Measurements from ENCODE around the gene CCDC9B. TPM values are rescaled to one million over a fixed set of nuclear protein-coding genes. Genes with fewer than 3 reads are reported as not detected.

CCDC9B gene
- total RNA-seq, 4 donors from 2014 or later = 0.65 to 5.3 (median 3.0) TPM

GRCh38 chr15:40347559-40348473, 7.1 kb upstream of the CCDC9B start:
- TF ChIP-seq, protein P1, sequence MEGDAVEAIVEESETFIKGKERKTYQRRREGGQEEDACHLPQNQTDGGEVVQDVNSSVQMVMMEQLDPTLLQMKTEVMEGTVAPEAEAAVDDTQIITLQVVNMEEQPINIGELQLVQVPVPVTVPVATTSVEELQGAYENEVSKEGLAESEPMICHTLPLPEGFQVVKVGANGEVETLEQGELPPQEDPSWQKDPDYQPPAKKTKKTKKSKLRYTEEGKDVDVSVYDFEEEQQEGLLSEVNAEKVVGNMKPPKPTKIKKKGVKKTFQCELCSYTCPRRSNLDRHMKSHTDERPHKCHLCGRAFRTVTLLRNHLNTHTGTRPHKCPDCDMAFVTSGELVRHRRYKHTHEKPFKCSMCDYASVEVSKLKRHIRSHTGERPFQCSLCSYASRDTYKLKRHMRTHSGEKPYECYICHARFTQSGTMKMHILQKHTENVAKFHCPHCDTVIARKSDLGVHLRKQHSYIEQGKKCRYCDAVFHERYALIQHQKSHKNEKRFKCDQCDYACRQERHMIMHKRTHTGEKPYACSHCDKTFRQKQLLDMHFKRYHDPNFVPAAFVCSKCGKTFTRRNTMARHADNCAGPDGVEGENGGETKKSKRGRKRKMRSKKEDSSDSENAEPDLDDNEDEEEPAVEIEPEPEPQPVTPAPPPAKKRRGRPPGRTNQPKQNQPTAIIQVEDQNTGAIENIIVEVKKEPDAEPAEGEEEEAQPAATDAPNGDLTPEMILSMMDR (IDR thresholded peaks at IDR 0.05; ENCODE audit: low read depth) = no peak

- TF ChIP-seq, protein P1 (IDR thresholded peaks at IDR 0.05; ENCODE audit: low read depth) = no peak
Measured at GRCh38 chr15:40346579-40347558, 6.1 kb upstream of the CCDC9B start.

GRCh38 chr15:40345867-40346578, 5.3 kb upstream of the CCDC9B start:
- TF ChIP-seq, protein P1 (IDR thresholded peaks at IDR 0.05; ENCODE audit: low read depth) = no peak

- TF ChIP-seq, protein P1 (IDR thresholded peaks at IDR 0.05; ENCODE audit: low read depth) = no peak
Measured at GRCh38 chr15:40345225-40345866, 4.6 kb upstream of the CCDC9B start.

DNA sequence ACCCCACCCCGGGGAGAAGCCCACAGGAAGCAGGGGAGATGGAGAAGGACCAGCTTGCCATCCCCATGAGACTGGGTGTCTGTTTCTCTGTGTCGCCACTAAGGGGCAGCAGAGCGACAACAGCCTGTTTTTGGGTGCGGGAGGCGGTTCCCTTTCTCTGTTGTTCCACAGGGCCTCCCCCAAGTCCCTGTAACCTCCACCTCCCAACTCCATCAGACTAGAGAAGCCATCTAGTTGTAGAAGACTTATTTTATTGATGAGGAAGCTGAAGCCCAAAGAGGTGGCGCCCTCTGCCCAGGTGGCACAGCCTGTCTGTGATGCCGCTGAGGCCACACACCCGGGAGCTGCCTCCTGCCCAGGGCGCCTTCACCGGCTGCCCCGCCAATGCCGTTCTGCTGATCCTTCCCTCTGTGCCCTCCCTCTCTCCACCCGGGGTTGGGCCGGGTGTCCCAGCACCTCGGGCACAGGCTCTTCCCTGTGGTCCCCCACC, 3.9 kb upstream of the CCDC9B start:
- TF ChIP-seq, protein P1 (IDR thresholded peaks at IDR 0.05; ENCODE audit: low read depth) = no peak

DNA sequence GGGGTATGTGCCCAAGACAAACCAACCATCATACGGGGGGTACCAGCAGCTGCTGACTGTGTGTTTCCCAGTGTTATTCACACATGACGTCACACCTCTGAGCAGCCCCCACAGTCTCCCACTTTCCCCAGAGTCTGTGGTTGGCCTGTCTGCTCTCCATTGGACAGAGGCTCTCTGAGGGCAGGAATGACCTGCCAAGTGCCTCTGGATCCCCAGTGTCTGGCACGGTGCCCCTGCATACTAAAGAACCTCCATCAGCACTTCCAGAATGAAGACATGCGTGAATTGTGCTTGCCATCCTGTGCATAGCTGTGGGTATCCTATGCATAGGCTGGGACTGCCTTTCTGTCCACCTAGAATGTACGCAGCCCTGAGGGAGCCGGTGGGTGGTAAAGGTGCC, 3.5 kb upstream of the CCDC9B start:
- TF ChIP-seq, protein P1 (IDR thresholded peaks at IDR 0.05; ENCODE audit: low read depth) = no peak

All from subcutaneous adipose tissue (tissue), 4 donors.